H1 (cell line): Measurements from ENCODE around the gene ADCY2. TPM values are rescaled to one million over a fixed set of nuclear protein-coding genes. Genes with fewer than 3 reads are reported as not detected.
A peak's percentile ranks its signal among the peaks of the same experiment; 100 is the strongest.

ENCODE experiments used
- CTCF ChIA-PET: fragments of 300-600 bp; sonication (Branson Sonifier 250); formaldehyde crosslinking; loops from one replicate; lab custom pipeline; 2021; ENCODE audit not compliant: partially characterized antibody; lab: Charles Lee
- POLR2A ChIA-PET: fragments of 300-600 bp; sonication (Branson Sonifier 250); formaldehyde crosslinking; loops from one replicate; lab custom pipeline; 2021; ENCODE audit warnings: inconsistent platforms; ENCODE audit not compliant: partially characterized antibody; lab: Charles Lee
- DNase-seq, 2 experiments: peaks; one replicate each; pipeline versions ENCODE4 v3.0.0 to v3.0.0-alpha.2; 2010 to 2022; ENCODE audit warnings: low spot score in 2 of 2, low read depth in 1 of 2, mixed read lengths in 1 of 2
- FAIRE-seq: peaks from 2 replicates; lab custom pipeline; 2011; peaks lifted over from hg19 to GRCh38; lab: Jason Lieb, UNC
- H2AFZ ChIP-seq: 2 replicates; pipeline ENCODE4 v1.8.1; 2012; ENCODE audit warnings: low read length, inconsistent platforms
- H2AK5ac ChIP-seq: 2 replicates; pipeline ENCODE4 v1.6.1; 2013; ENCODE audit warnings: low read depth, low read length
- H2BK120ac ChIP-seq: replicated peaks from 2 replicates; pipeline ENCODE3; 2013; ENCODE audit warnings: low read depth, low read length, inconsistent platforms
- H2BK12ac ChIP-seq: 2 replicates; pipeline ENCODE4 v1.6.1; 2013; ENCODE audit warnings: low read depth, low read length
- H2BK15ac ChIP-seq: 2 replicates; pipeline ENCODE4 v1.6.1; 2013; ENCODE audit warnings: low read length
- H2BK20ac ChIP-seq: 2 replicates; pipeline ENCODE4 v1.6.1; 2013; ENCODE audit warnings: low read length
- H2BK5ac ChIP-seq: 2 replicates; pipeline ENCODE4 v1.6.1; 2013; ENCODE audit warnings: low read depth, low read length
- H3K14ac ChIP-seq: 2 replicates; pipeline ENCODE4 v1.6.1; 2013; ENCODE audit warnings: inconsistent platforms; ENCODE audit not compliant: insufficient read length
- H3K18ac ChIP-seq: 2 replicates; pipeline ENCODE4 v1.6.1; 2013; ENCODE audit warnings: low read length; ENCODE audit errors: extremely low read depth
- H3K23ac ChIP-seq: 2 replicates; pipeline ENCODE4 v1.6.1; 2013; ENCODE audit warnings: inconsistent platforms; ENCODE audit not compliant: insufficient read length
- H3K23me2 ChIP-seq: 2 replicates; pipeline ENCODE4 v1.6.1; 2013; ENCODE audit warnings: low read depth, low read length
- H3K27ac ChIP-seq: 2 replicates; pipeline ENCODE4 v1.6.1; 2011; ENCODE audit warnings: low read depth, low read length, inconsistent platforms
- H3K27me3 ChIP-seq, 4 experiments: replicated peaks in 1 of 4; 1 replicate in 1 of 4; 2 replicates in 3 of 4; pipeline versions ENCODE4 v1.6.1 to v1.8.1; 2011 to 2013; ENCODE audit warnings: low read length in 3 of 4, mild to moderate bottlenecking in 3 of 4, inconsistent platforms in 2 of 4, mixed read lengths in 2 of 4, moderate library complexity in 1 of 4; ENCODE audit not compliant: control insufficient read depth in 3 of 4, insufficient read depth in 3 of 4; ENCODE audit errors: extremely low read depth in 1 of 4
- H3K36me3 ChIP-seq, 4 experiments: 2 replicates each; pipeline versions ENCODE4 v1.6.1 to v1.8.1; 2011 to 2013; ENCODE audit warnings: mild to moderate bottlenecking in 4 of 4, low read length in 3 of 4, moderate library complexity in 2 of 4, control low read depth in 1 of 4, inconsistent platforms in 1 of 4; ENCODE audit not compliant: insufficient read depth in 4 of 4, control insufficient read depth in 2 of 4
- H3K4ac ChIP-seq: replicated peaks from 2 replicates; pipeline ENCODE3; 2013; ENCODE audit warnings: low read length, low read depth, mixed read lengths, inconsistent platforms; ENCODE audit not compliant: insufficient read length
- H3K4me1 ChIP-seq, 4 experiments: replicated peaks in 1 of 4; 1 replicate in 1 of 4; 2 replicates in 3 of 4; pipeline versions ENCODE4 v1.6.1 to v1.8.1; 2011 to 2013; ENCODE audit warnings: low read length in 3 of 4, inconsistent platforms in 2 of 4, mixed read lengths in 1 of 4; ENCODE audit not compliant: insufficient read depth in 4 of 4, control insufficient read depth in 3 of 4
- H3K4me2 ChIP-seq, 2 experiments: 2 replicates each; pipeline versions ENCODE4 v1.6.1 to v1.8.1; 2011 to 2013; ENCODE audit warnings: low read depth in 2 of 2, low read length in 2 of 2, control low read depth in 1 of 2, inconsistent platforms in 1 of 2, mild to moderate bottlenecking in 1 of 2; ENCODE audit not compliant: insufficient read depth in 1 of 2
- H3K4me3 ChIP-seq, 4 experiments: fragments of 200-600, 300-600 bp in 1 of 4; sonication (generic), shearing (Covaris generic), sonication (Bioruptor Twin) in 1 of 4; 2 replicates each; pipeline versions ENCODE4 v1.5.1 to v1.8.1; 2011 to 2016; ENCODE audit warnings: low read length in 4 of 4, low read depth in 3 of 4, control low read depth in 2 of 4, inconsistent platforms in 2 of 4, mild to moderate bottlenecking in 2 of 4, mixed read lengths in 1 of 4, moderate library complexity in 1 of 4; ENCODE audit not compliant: insufficient read depth in 2 of 4; ENCODE audit errors: extremely low read depth in 1 of 4
- H3K56ac ChIP-seq: replicated peaks from 2 replicates; pipeline ENCODE3; 2013; ENCODE audit warnings: low read depth, mild to moderate bottlenecking, mixed read lengths, low read length, inconsistent platforms; ENCODE audit not compliant: insufficient read length
- H3K79me1 ChIP-seq: 2 replicates; pipeline ENCODE4 v1.6.1; 2013; ENCODE audit warnings: low read depth, low read length, control low read depth
- H3K79me2 ChIP-seq, 2 experiments: 2 replicates each; pipeline versions ENCODE4 v1.6.1 to v1.8.1; 2012 to 2013; ENCODE audit warnings: low read length in 2 of 2, mild to moderate bottlenecking in 2 of 2, inconsistent platforms in 1 of 2; ENCODE audit not compliant: insufficient read depth in 2 of 2, control insufficient read depth in 1 of 2
- H3K9ac ChIP-seq, 4 experiments: replicated peaks in 1 of 4; 1 replicate in 1 of 4; 2 replicates in 3 of 4; pipeline versions ENCODE4 v1.6.1 to v1.8.1; 2011 to 2013; ENCODE audit warnings: low read depth in 3 of 4, low read length in 3 of 4, control low read depth in 2 of 4, mild to moderate bottlenecking in 2 of 4, moderate library complexity in 2 of 4, inconsistent platforms in 1 of 4; ENCODE audit errors: extremely low read depth in 1 of 4
- H3K9me3 ChIP-seq, 2 experiments: 2 replicates each; pipeline versions ENCODE4 v1.6.1 to v1.8.1; 2012 to 2013; ENCODE audit warnings: mild to moderate bottlenecking in 2 of 2, moderate library complexity in 2 of 2, control low read depth in 1 of 2, inconsistent platforms in 1 of 2, low read depth in 1 of 2, low read length in 1 of 2, mixed read lengths in 1 of 2; ENCODE audit not compliant: insufficient read depth in 2 of 2
- H4K20me1 ChIP-seq, 2 experiments: replicated peaks in 1 of 2; 2 replicates each; pipeline versions ENCODE3 to v1.8.1; 2011 to 2013; ENCODE audit warnings: inconsistent platforms in 2 of 2, low read length in 2 of 2, mild to moderate bottlenecking in 1 of 2; ENCODE audit not compliant: insufficient read depth in 2 of 2, control insufficient read depth in 1 of 2
- H4K5ac ChIP-seq: 2 replicates; pipeline ENCODE4 v1.6.1; 2013; ENCODE audit warnings: low read length, low read depth, mixed read lengths, inconsistent platforms; ENCODE audit not compliant: insufficient read length
- H4K8ac ChIP-seq: 2 replicates; pipeline ENCODE4 v1.8.0; 2013; ENCODE audit warnings: mild to moderate bottlenecking, moderate library complexity, low read length, inconsistent platforms; ENCODE audit not compliant: insufficient read depth; ENCODE audit errors: extremely low read depth
- H4K91ac ChIP-seq: replicated peaks from 2 replicates; pipeline ENCODE3; 2013; ENCODE audit warnings: low read length, mixed read lengths, inconsistent platforms; ENCODE audit not compliant: insufficient read length
- ASH2L ChIP-seq: fragments of 200-600, 300-600 bp; sonication (generic); IDR thresholded peaks from one replicate; pipeline ENCODE4 v1.7.1; 2017; ENCODE audit warnings: low read length
- POLR2AphosphoS5 ChIP-seq: IDR thresholded peaks from 2 replicates; pipeline ENCODE4 v1.6.1; 2011; ENCODE audit warnings: low read depth, low read length
- WGBS, 2 experiments: shearing (Covaris generic) in 1 of 2; methylation state at CpG; one replicate each; pipeline versions ENCODE4 v1.1.6 to v1.1.7; 2013 to 2015; ENCODE audit warnings: low lambda C conversion rate in 2 of 2, mixed read lengths in 2 of 2, inconsistent platforms in 1 of 2, low coverage in 1 of 2, missing lambda C conversion rate in 1 of 2; ENCODE audit not compliant: insufficient replicate concordance in 2 of 2, insufficient coverage in 1 of 2, insufficient read length in 1 of 2; ENCODE audit errors: extremely low coverage in 1 of 2, missing lambda C conversion rate in 1 of 2; 5-methylcytosine and 5-hydroxymethylcytosine counted together
- polyA plus RNA-seq, 7 experiments: library from polyadenylated mRNA; depleted of rRNA in 3 of 7; stranded (reverse) in 5 of 7; unstranded in 2 of 7; fragments of >200 nt in 5 of 7; fragments of 200-250 nt in 2 of 7; gene quantifications; 1 replicate in 5 of 7; 2 replicates in 1 of 7; 4 replicates in 1 of 7; pipeline versions ENCODE4 v1.2.1 to v1.2.3, GENCODE V29; 2011 to 2013; ENCODE audit warnings: missing spikeins in 2 of 7, mixed read lengths in 2 of 7
- total RNA-seq: library from RNA; stranded (reverse); fragmentation: NEBNext Ultra II Directional; extraction: Animal tissue kit (Norgen Biotek cat#: 25700); gene quantifications from 2 replicates; pipeline ENCODE4 v1.2.1, GENCODE V29; 2021

The ADCY2 gene
- total and polyA plus RNA-seq, 2 of the 8 experiments (the other 6 are each of a cell fraction or from before 2014, with no cell fraction given): 35.8 to 122 TPM

DNA sequence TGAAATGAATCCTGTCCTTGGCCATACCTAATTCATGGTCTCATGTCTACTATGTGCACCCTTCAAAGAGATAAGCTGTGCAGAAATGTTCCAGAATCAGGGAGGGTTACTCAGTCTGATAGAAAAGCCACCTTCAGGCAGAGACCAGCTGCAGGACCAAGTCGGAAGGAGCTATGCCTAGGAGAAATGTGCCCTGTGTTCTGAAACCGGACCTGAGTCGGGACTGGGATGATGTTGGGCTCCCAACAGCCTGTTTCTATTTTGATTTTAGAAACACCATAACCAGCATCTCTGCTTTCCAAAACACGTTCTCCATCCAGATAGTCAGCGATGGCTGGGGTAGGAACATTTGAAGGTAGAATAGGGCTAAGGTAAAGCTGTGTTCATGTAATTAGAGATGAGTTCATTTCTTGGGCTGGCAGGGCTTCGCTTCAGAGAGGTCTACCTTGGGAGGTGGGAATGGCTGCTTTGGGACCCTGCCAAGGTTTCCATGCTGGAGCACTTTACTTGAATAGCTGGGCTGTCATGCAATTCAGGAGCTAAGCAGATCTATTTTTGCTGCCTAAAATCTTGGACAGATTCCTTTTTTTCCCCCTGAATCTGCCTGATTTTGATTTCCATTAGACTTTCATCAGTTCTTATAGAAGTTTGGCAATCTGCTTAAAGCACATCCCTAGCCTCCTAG, 2.8 kb downstream of the ADCY2 start:
- Histone ChIP-seq H4K20me1 (peaks cover 1 to 2% of the 10 kb centered on the region in 2 experiments), H2BK15ac (peak overlapping the region; percentile 51; the same call in 1 of the 2 replicates), H4K91ac (no peak overlapping the region), H3K23me2 (peaks cover 14% of the 10 kb centered on the region), H3K4me1 (peaks cover 18 to 34% (median 23%) of the 10 kb centered on the region in 4 experiments), H3K4me3 (peak overlapping the region; percentile 77 to 92 (median 84); a peak in 7 of 8 replicates), H2AK5ac (peak overlapping the region; percentile 71; the same call in 1 of the 2 replicates), H2BK5ac (no peak overlapping the region; the same call in 1 of the 2 replicates), H4K5ac (no peak overlapping the region), H3K79me2 (peaks cover 25 to 84% of the 10 kb centered on the region in 2 experiments), H3K4ac (no peak overlapping the region), H3K9ac (peak overlapping the region in 1 of 4 experiments; percentile 34; a peak in 2 of 7 replicates), H3K56ac (no peak overlapping the region), H3K79me1 (peaks cover 11% of the 10 kb centered on the region), H3K14ac (no peak overlapping the region), H3K27me3 (peaks cover 0 to 4% (median 0%) of the 10 kb centered on the region in 4 experiments; a peak in 1 of 7 replicates), H3K9me3 (no peaks in the 10 kb centered on the region), H3K36me3 (no peaks in the 10 kb centered on the region), H2AFZ (no peak overlapping the region), H4K8ac (no peak overlapping the region), H3K18ac (no peak overlapping the region), H2BK120ac (no peak overlapping the region), H3K23ac (no peak overlapping the region), H2BK12ac (no peak overlapping the region; the same call in 1 of the 2 replicates), H3K4me2 (peak overlapping the region; percentile 86 to 91), H3K27ac (no peak overlapping the region), H2BK20ac (peak overlapping the region; percentile 82; the same call in 1 of the 2 replicates)
- CTCF ChIA-PET: interaction anchor here (0.5 to 1.6 kb wide), 9 partner anchors 30 to 578 kb away, joined by 3 to 8 read pairs (median 3); no protein-coding TSS in a partner anchor
- POLR2A ChIA-PET: interaction anchor here (1.1 to 2.7 kb wide), 5 partner anchors 7 to 347 kb away, joined by 3 to 6 read pairs (median 5); no protein-coding TSS in a partner anchor
- FAIRE-seq (no peak), DNase-seq (no peak)
- TF ChIP-seq ASH2L (peak; percentile 49), POLR2AphosphoS5 (no peak)
- 81% methylated on average over 6 of the region's 6 CpGs; no CpG with 5 or more reads in 1 of the 2 experiments for WGBS, 2 experiments
